ENCODE data around the gene KDM5C. TPM values are rescaled to one million over a fixed set of nuclear protein-coding genes. Genes with fewer than 3 reads are reported as not detected.

The KDM5C gene
- total RNA-seq, 2 donors from 2014 or later = 129 to 197 TPM

DNA sequence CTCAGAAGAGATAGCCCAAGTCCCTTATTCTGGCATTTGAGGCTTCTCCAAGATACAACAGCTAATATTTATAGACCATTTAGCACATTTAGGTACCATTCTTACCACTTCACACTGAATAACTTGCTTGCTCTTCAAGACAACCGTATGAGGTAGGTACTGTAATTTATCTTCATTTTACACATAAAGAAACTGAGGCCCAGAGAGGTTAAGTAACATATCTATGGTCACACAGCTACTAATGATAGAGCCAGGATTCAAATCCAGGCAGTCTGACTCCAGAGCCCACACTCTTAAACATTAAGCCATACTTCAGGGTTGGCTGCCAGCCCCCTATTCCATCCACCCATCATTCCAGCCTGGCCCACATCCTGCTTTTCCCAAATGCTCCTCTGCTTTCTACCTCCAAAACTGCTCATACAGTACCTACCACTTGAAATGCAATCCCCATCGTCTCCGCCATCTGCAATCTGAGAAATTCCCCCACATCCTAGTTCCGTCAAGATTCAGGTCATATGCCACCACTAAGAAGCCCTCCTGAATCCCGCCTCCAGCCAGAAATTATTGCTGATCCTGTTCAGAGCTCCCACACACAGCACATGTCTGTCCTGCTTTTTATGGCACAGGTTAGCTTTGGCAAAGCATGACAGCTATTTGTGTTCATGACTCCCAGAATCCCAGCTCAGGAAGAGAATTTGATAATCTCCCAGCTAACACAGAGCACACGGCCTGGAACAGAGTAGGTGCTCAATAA, 32.8 kb upstream of the KDM5C start:
- H3K9me3 Mint-ChIP-seq = no peaks in the 10 kb centered on the region
- ATAC-seq (no peak), DNase-seq (ENCODE audit: low spot score) (no peak)
- no peak overlapping the region for H3K27ac Mint-ChIP-seq
- H3K27me3 Mint-ChIP-seq = peaks cover 0 to 29% of the 10 kb centered on the region in 2 donors
- H3K4me3 Mint-ChIP-seq = no peak overlapping the region
- peaks cover 15 to 17% of the 10 kb centered on the region in 2 donors for H3K4me1 Mint-ChIP-seq (ENCODE audit: low read depth in 2 of 2)
- no peaks in the 10 kb centered on the region for H3K36me3 Mint-ChIP-seq

DNA sequence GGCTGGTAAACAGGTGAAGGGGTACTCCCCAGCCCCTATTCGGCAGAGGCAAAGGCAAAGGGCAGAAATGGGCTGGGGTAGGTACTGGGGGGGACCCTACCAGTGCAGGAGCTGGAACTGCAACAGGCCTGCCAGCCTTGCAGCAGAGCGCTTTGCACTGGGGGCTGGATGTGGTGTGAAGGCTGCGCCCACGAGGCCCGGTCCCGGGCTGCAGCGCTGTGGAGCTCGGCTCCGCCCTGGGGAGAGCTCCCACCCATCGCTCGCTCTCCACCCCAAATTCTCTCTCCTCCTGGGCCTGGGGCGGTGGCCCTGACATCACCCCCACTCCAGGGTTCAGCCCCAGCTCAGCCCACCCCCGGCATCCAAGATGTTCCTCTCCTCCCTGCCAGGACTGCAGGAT, 32.2 kb upstream of the KDM5C start:
- ATAC-seq (no peak), DNase-seq (ENCODE audit: low spot score) (no peak)
- H3K27me3 Mint-ChIP-seq = peaks cover 0 to 27% of the 10 kb centered on the region in 2 donors
- peaks cover 10% of the 10 kb centered on the region in 2 donors for H3K4me1 Mint-ChIP-seq (ENCODE audit: low read depth in 2 of 2)
- no peaks in the 10 kb centered on the region for H3K36me3 Mint-ChIP-seq
- no peaks in the 10 kb centered on the region for H3K9me3 Mint-ChIP-seq
- H3K27ac Mint-ChIP-seq = no peak overlapping the region
- no peak overlapping the region for H3K4me3 Mint-ChIP-seq

DNA sequence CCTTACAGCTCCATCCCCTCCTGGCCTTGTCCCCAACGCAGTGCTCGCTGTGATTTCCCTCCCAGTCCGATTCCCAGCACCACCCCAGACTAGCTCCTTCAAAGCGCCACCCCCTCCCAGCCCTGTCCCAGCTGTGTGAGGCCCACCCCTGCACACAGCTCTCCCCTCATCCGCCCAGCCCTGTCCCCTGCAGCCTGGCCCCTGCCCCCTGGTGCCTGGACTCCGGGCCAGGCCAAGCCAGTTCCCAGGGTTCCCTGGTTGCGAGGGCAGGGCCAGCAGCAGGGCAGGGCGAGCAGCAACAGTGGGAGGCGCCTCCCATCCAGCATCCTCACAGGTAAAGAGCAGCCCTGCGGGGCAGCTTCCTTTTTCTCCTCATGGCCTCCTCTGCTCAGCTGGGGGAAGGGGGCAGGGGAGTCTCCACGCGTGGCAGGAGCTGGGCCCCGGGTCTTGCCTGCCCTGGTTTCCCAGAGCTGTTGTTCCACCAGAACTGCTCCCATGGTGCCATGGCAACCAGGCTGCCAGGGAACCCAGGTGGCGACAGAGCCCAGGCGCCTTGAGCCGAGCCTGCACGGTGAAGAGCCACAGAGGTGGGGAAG, 31.5 kb upstream of the KDM5C start:
- H3K27ac Mint-ChIP-seq = no peak overlapping the region
- DNase-seq (ENCODE audit: low spot score) = no peak
- no peaks in the 10 kb centered on the region for H3K9me3 Mint-ChIP-seq
- peaks cover 3 to 4% of the 10 kb centered on the region in 2 donors for H3K4me1 Mint-ChIP-seq (ENCODE audit: low read depth in 2 of 2)
- peaks cover 0 to 22% of the 10 kb centered on the region in 2 donors for H3K27me3 Mint-ChIP-seq
- no peak for ATAC-seq
- no peaks in the 10 kb centered on the region for H3K36me3 Mint-ChIP-seq
- no peak overlapping the region for H3K4me3 Mint-ChIP-seq

DNA sequence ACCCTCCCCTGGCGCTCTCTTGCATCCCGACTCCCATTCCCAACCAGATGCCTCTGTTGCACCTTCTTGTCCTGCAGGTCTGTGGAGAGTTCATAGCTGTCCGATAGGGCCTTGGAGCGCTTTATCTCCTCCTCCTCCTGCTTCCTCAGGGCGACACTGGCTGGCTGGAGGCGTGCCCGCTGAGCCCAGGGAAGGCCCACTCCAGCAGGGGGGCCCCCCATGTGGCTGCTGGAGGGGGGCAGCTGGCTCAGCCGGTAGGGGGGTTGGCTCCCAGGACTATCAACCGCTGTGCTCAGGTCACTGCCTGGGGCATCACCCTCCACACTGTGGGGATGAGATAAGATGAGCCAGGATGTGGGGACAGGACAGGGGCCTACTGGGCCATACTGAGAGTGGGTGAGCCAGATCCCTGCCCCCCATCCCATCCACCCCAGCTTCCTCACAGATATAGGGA, 30.8 kb upstream of the KDM5C start:
- H3K4me1 Mint-ChIP-seq (ENCODE audit: low read depth in 2 of 2) = no peaks in the 10 kb centered on the region
- no peaks in the 10 kb centered on the region for H3K9me3 Mint-ChIP-seq
- DNase-seq (ENCODE audit: low spot score) = no peak
- no peaks in the 10 kb centered on the region for H3K36me3 Mint-ChIP-seq
- H3K4me3 Mint-ChIP-seq = no peak overlapping the region
- H3K27ac Mint-ChIP-seq = no peak overlapping the region
- no peak for ATAC-seq
- peaks cover 0 to 19% of the 10 kb centered on the region in 2 donors for H3K27me3 Mint-ChIP-seq

DNA sequence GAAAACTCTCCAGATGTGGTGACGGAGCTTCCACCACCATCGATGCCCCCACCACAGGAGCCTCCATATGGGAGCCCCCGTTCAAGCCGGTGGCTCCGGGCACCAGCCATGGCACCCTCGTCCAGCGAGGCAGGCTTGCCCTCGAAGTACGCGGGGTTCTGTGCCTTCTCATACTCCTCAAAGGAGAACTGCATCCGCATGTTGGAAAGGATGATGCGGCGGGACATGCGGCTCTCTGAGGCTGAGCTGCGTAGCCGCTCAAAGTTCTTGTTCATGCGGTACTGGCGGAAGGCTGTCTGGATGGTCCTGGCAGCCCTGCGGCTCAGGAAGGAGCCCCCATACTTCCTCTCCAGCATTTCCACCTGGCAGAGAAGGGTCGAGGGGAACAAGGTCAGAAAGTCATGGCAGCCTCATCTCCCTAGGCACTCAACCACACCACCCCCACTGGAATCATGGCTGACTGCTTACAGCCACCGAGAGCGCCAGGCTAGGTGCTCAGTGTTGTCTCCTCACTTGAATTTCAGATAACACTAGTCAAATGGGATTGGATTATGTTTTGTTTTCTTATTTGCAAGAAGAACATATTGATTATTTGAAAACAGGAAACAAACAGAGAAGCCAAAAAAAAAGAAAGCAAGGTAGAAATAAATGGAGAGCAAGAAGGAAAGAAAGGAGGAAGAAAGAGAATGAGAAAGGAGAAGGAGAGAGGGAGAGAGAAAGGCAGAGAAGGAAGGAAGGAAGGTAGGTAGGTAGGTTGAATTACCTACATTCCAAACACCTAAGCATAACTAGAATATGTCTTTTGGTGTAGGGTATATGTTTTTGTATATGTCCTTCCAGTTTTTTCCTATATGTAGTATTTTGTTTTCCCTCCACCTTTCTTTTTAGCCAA, 29.8 kb upstream of the KDM5C start:
- H3K4me1 Mint-ChIP-seq (ENCODE audit: low read depth in 2 of 2) = no peaks in the 10 kb centered on the region

DNA sequence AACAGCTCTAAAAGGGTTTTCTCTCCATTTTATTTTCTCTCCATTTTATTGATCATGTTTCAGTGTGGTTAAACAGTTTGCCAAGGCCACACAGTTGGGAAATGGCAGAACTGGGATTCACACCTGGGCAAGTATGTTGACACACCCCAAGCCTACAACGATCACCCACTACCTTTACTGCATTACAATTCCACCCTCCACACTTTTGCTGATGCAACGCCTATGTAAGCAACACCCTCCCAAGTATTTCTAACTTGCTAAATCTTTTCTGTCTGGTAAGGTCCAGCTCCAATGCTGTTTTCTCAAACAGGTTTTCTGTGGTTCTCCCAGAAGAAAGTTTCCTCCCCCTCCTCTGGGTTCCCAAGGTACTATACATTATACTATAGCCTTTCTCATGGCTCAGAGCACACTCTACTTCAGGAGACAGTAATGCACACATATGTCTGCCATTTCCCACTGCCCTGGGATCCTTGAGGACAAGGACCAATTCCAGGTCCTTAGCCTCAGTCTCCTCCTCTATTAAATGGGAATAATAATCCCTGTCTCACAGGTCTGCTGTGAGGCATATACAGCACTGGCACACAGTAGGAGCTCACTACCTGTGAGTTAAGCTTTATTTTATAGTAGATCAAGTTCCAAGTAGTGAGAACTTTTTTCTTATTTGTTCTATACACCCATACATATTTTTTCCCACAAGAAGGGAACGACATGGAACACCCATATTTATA, 28.4 kb upstream of the KDM5C start:
- Mint-ChIP-seq H3K27ac (no peak overlapping the region), H3K4me1 (ENCODE audit: low read depth in 2 of 2) (no peaks in the 10 kb centered on the region), H3K9me3 (no peaks in the 10 kb centered on the region), H3K36me3 (no peaks in the 10 kb centered on the region), H3K27me3 (peaks cover 0 to 16% of the 10 kb centered on the region in 2 donors), H3K4me3 (no peak overlapping the region)
- no peak for ATAC-seq
- no peak for DNase-seq (ENCODE audit: low spot score)

More for the DNA sequence above, 29.8 kb upstream of the KDM5C start:
- Mint-ChIP-seq H3K27ac (no peak overlapping the region), H3K4me3 (no peak overlapping the region), H3K9me3 (no peaks in the 10 kb centered on the region), H3K27me3 (peaks cover 0 to 16% of the 10 kb centered on the region in 2 donors), H3K36me3 (no peaks in the 10 kb centered on the region)
- ATAC-seq = no peak
- DNase-seq (ENCODE audit: low spot score) = no peak

DNA sequence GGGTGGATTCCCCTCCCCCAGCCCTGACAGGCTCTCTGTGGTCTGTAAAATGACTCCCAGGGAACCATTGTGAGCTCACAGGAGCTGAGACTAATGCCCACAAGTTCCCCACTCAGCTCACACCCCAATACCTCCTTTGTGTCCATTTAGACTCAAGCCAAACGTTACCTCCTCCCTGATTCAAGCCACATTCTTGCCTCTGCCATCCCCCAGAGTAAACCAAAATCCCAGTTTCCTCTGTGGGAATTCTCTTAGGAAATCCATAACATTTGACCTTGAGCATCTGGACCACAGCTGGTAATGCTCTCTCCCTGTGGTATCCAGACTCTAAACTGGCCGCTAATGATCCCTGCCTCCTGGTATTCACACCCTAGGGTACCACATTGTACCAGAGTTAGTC, 26.3 kb upstream of the KDM5C start:
- no peak overlapping the region for H3K4me3 Mint-ChIP-seq
- H3K36me3 Mint-ChIP-seq = no peaks in the 10 kb centered on the region
- no peak for DNase-seq (ENCODE audit: low spot score)
- H3K4me1 Mint-ChIP-seq (ENCODE audit: low read depth in 2 of 2) = no peaks in the 10 kb centered on the region
- H3K27ac Mint-ChIP-seq = no peak overlapping the region
- no peaks in the 10 kb centered on the region for H3K9me3 Mint-ChIP-seq
- ATAC-seq = no peak
- H3K27me3 Mint-ChIP-seq = peaks cover 0 to 15% of the 10 kb centered on the region in 2 donors

DNA sequence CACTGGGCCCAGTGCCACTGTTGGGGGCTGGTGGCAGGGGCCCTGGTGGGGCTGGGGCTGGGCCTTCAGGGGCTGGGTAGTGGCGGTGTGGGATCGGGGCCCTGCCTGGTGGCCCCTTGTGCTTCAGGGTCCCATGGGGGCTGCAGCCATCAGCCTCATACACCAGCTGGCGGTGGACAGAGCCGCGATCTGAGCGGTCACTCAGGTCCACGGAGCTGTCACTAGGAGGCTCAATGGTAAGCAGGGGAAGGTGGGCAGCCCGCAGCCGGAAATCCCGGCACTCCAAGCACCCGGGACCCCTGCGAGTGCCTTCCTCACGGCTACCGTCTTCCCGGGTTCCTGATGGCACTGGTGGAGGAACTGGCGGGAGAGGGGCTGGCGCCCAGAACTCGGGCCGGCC, 25.5 kb upstream of the KDM5C start:
- H3K27ac Mint-ChIP-seq = no peak overlapping the region
- no peak overlapping the region for H3K4me3 Mint-ChIP-seq
- no peak for DNase-seq (ENCODE audit: low spot score)
- H3K9me3 Mint-ChIP-seq = no peaks in the 10 kb centered on the region
- peaks cover 0 to 18% of the 10 kb centered on the region in 2 donors for H3K27me3 Mint-ChIP-seq
- H3K36me3 Mint-ChIP-seq = no peaks in the 10 kb centered on the region
- no peaks in the 10 kb centered on the region for H3K4me1 Mint-ChIP-seq (ENCODE audit: low read depth in 2 of 2)
- no peak for ATAC-seq

DNA sequence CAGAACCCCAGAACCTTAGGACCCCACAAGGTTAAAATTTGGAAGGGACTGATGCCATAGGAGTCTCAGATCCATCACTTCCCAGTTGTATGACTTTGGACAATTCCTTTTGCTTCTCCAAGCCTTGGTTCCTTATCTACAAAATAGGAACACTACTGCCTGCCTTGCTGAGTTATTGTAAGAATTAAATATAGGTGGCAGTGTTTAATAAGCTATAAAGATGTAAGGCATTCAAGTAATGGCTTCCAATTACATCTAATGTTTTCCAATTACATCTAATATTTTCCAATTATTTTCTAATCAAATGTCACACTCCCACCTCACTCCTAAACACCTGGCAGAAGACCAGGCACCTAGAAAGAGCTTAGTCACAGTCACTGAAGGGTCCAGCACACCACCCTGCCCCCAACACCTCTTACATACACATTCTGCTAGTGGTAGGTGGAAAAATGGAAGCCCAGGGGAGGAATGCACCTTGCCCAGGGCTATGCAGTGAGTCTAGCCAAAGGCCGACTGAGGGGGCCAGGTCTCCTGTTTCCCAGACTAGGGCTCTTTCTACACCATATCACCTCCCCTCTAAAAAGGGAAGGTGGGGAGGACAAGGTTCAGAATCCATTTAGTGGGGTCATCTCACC, 24.5 kb upstream of the KDM5C start:
- ATAC-seq (no peak), DNase-seq (ENCODE audit: low spot score) (no peak)
- no peaks in the 10 kb centered on the region for H3K36me3 Mint-ChIP-seq
- H3K4me3 Mint-ChIP-seq = no peak overlapping the region
- H3K4me1 Mint-ChIP-seq (ENCODE audit: low read depth in 2 of 2) = no peaks in the 10 kb centered on the region
- H3K9me3 Mint-ChIP-seq = no peaks in the 10 kb centered on the region
- no peak overlapping the region for H3K27ac Mint-ChIP-seq
- H3K27me3 Mint-ChIP-seq = peaks cover 0 to 13% of the 10 kb centered on the region in 2 donors

DNA sequence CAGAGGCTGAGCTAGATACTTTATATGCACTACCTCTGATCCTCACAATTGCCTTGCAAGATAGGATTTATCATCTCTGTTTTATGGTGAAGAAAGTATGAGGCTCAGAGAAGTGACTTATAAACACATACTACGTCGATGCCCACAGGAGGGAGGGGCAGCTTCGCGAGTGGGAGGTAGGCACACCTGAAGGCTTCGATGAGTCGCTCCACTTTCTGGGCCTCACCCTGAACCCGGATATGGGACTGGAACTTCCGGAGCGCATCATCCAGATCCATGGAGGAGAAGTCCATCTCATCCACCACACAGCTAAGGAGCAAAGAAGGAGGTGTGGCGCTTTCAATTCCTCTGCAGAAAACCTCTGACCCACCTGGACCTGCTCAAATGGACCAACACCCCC, 22.9 kb upstream of the KDM5C start:
- no peaks in the 10 kb centered on the region for H3K9me3 Mint-ChIP-seq
- no peak overlapping the region for H3K27ac Mint-ChIP-seq
- DNase-seq (ENCODE audit: low spot score) (no peak), ATAC-seq (no peak)
- H3K36me3 Mint-ChIP-seq = no peaks in the 10 kb centered on the region
- H3K27me3 Mint-ChIP-seq = peaks cover 0 to 12% of the 10 kb centered on the region in 2 donors
- no peak overlapping the region for H3K4me3 Mint-ChIP-seq
- no peaks in the 10 kb centered on the region for H3K4me1 Mint-ChIP-seq (ENCODE audit: low read depth in 2 of 2)

DNA sequence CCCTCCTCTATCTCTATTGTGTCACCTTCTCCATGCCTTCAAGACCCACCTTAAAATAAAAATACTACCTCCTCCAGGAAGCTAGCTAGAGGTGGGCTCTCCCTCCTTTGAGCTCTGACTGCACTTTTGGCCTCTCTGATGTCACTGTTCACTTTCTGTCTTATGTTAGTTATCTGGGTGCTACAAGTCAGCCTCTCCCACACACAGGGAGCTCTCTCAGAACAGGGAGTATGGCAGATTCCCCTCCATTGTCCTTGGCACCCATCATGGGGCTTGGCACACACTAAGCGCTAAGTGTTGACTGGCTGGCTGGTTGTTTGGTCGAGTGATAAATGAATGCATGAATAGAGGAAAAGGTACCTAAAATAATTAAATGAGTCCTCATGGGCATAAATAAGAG, 21.2 kb upstream of the KDM5C start:
- DNase-seq (ENCODE audit: low spot score) (no peak), ATAC-seq (no peak)
- H3K27ac Mint-ChIP-seq = no peak overlapping the region
- H3K4me3 Mint-ChIP-seq = no peak overlapping the region
- H3K36me3 Mint-ChIP-seq = no peaks in the 10 kb centered on the region
- no peaks in the 10 kb centered on the region for H3K9me3 Mint-ChIP-seq
- peaks cover 0 to 12% of the 10 kb centered on the region in 2 donors for H3K27me3 Mint-ChIP-seq
- H3K4me1 Mint-ChIP-seq (ENCODE audit: low read depth in 2 of 2) = peaks cover 0 to 7% of the 10 kb centered on the region in 2 donors

DNA sequence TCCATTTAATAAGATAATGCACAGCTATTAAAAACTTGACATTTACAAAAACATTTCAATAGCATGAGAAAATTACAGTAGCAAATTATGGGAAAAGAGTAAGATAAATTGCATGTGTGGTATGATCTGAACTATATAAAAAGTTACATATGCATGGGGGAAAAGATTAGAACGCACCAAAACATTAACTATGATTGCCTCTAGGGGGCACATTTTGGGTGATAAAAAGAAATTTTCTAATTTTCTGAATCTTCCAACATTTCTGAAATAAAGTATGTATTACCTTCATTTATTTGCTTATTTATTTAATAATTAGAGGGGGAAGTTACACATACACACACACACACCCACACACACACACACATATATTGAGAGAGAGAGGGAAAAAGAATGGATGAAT, 19.6 kb upstream of the KDM5C start:
- Mint-ChIP-seq H3K9me3 (no peaks in the 10 kb centered on the region), H3K36me3 (no peaks in the 10 kb centered on the region), H3K27ac (no peak overlapping the region)

DNA sequence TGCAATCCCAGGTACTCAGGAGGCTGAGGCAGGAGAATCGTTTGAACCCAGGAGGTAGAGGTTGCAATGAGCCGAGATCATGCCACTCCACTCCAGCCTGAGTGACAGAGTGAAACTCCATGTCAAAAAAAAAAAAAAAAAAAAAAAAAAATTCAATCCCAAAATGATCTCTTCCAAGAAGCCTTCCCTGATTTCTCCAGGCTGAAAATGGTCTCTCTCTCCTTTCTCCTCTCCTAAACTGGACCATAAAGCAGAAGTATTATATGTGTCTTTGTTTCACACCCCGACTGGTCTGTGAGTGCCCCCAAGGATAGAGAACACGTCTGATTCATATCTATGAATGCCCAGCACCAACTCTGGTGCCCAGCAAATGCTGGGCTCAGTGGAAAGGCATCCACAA, 17.3 kb upstream of the KDM5C start:
- no peak for DNase-seq (ENCODE audit: low spot score)
- Mint-ChIP-seq H3K4me3 (no peak overlapping the region), H3K36me3 (no peaks in the 10 kb centered on the region), H3K4me1 (ENCODE audit: low read depth in 2 of 2) (peaks cover 0 to 7% of the 10 kb centered on the region in 2 donors), H3K27me3 (peaks cover 0 to 12% of the 10 kb centered on the region in 2 donors), H3K27ac (no peak overlapping the region), H3K9me3 (no peaks in the 10 kb centered on the region)
- ATAC-seq = no peak

More for the DNA sequence above, 19.6 kb upstream of the KDM5C start:
- peaks cover 0 to 12% of the 10 kb centered on the region in 2 donors for H3K27me3 Mint-ChIP-seq
- H3K4me3 Mint-ChIP-seq = no peak overlapping the region
- peaks cover 0 to 7% of the 10 kb centered on the region in 2 donors for H3K4me1 Mint-ChIP-seq (ENCODE audit: low read depth in 2 of 2)
- ATAC-seq (no peak), DNase-seq (ENCODE audit: low spot score) (no peak)

All from natural killer cell treated with Interleukin-12 subunit alpha and Interleukin-12 subunit beta and Interleukin-15 and Interleukin-18, amount 100 ng/mL, for 72 hours (primary cell).